Measurements from ENCODE around the gene DHX16. TPM values are rescaled to one million over a fixed set of nuclear protein-coding genes. Genes with fewer than 3 reads are reported as not detected.

The DHX16 gene
- total RNA-seq, 2 experiments from 2014 or later, result 27.1 to 37.5 TPM

GRCh38 chr6:30626484-30627366 lies 46.1 kb downstream of the DHX16 start, which contains the start of gene ATAT1:
Gene ATAT1 (plus strand): TSS chr6:30626874.
- H3K36me3 ChIP-seq (ENCODE audit: insufficient read depth, low read length), result peaks cover 63% of the 10 kb centered on the region

GRCh38 chr6:30625511-30625910 lies 47.3 kb downstream of the DHX16 start:
- DNase-seq (ENCODE audit: low spot score), result no peak
- no peaks in the 10 kb centered on the region for H4K20me1 ChIP-seq (ENCODE audit: insufficient read depth, low read length)
- intact Hi-C loops (cut with micrococcal nuclease; ENCODE audit: unreplicated experiment), result no loop called here
- H3K36me3 ChIP-seq (ENCODE audit: insufficient read depth, low read length), result peaks cover 76% of the 10 kb centered on the region
- BruUV-seq (replicated peaks), result no TSS peak
- POLR2A ChIA-PET, result interaction anchor here (0.7 to 1.6 kb wide), 2 partner anchors 13 to 24 kb away, joined by 3 read pairs; no protein-coding TSS in a partner anchor
- H2AFZ ChIP-seq (ENCODE audit: low read length), result no peak overlapping the region
- peaks cover 15% of the 10 kb centered on the region for H3K4me1 ChIP-seq (ENCODE audit: insufficient read depth, low read length, poor library complexity, severe bottlenecking)
- no peaks in the 10 kb centered on the region for H3K9me2 ChIP-seq (ENCODE audit: insufficient read depth, low read length)
- CTCF ChIA-PET (ENCODE audit: unreplicated experiment), result no interaction called here
- no peak overlapping the region for H3K4me2 ChIP-seq (ENCODE audit: low read length)
- TF ChIP-seq EZH2phosphoT487 (IDR thresholded peaks at IDR 0.05; ENCODE audit: borderline replicate concordance, low read depth, low read length) (no peak), CTCF (conservative IDR thresholded peaks at IDR 0.05; ENCODE audit: low read length) (no peak)
- no peaks in the 10 kb centered on the region for H3K79me2 ChIP-seq (ENCODE audit: insufficient read depth, low read depth, low read length)
- H3K9me3 ChIP-seq (ENCODE audit: low read length), result no peaks in the 10 kb centered on the region
- no peak overlapping the region for H3K27ac ChIP-seq (ENCODE audit: low read depth, low read length, poor library complexity, severe bottlenecking)
- no peak overlapping the region for H3K4me3 ChIP-seq (ENCODE audit: low read depth, low read length, poor library complexity, severe bottlenecking)

More at GRCh38 chr6:30626484-30627366, 46.1 kb downstream of the DHX16 start, which contains the start of gene ATAT1:
- CTCF ChIA-PET (ENCODE audit: unreplicated experiment), result interaction anchor here (0.6 kb wide), 1 partner anchor 102 kb away, joined by 3 read pairs; no protein-coding TSS in a partner anchor
- peak; percentile 87 for DNase-seq (ENCODE audit: low spot score)
- Histone ChIP-seq H3K9me3 (ENCODE audit: low read length) (no peaks in the 10 kb centered on the region), H3K4me2 (ENCODE audit: low read length) (peak within 1 kb of the TSS; percentile 99), H3K4me3 (ENCODE audit: low read depth, low read length, poor library complexity, severe bottlenecking) (peak within 1 kb of the TSS; percentile 87), H2AFZ (ENCODE audit: low read length) (peak within 1 kb of the TSS; percentile 80), H3K79me2 (ENCODE audit: insufficient read depth, low read depth, low read length) (no peaks in the 10 kb centered on the region), H4K20me1 (ENCODE audit: insufficient read depth, low read length) (no peaks in the 10 kb centered on the region), H3K4me1 (ENCODE audit: insufficient read depth, low read length, poor library complexity, severe bottlenecking) (peaks cover 15% of the 10 kb centered on the region), H3K9me2 (ENCODE audit: insufficient read depth, low read length) (no peaks in the 10 kb centered on the region), H3K27ac (ENCODE audit: low read depth, low read length, poor library complexity, severe bottlenecking) (peak within 1 kb of the TSS; percentile 32)
- intact Hi-C loops (cut with micrococcal nuclease; ENCODE audit: unreplicated experiment), result loop anchor here (2.0 kb wide), 1 partner anchor 46 kb away; the partner anchor contains the start of gene DHX16
- POLR2A ChIA-PET, result interaction anchor here (1.0 to 1.6 kb wide), 2 partner anchors 14 to 15 kb away, joined by 3 to 5 read pairs; no protein-coding TSS in a partner anchor
- TF ChIP-seq EZH2phosphoT487 (IDR thresholded peaks at IDR 0.05; ENCODE audit: borderline replicate concordance, low read depth, low read length) (no peak), CTCF (conservative IDR thresholded peaks at IDR 0.05; ENCODE audit: low read length) (peak; percentile 69)
- TSS peak; percentile 36 for BruUV-seq (replicated peaks)

All from OCI-LY7 (cell line).